ENCODE measurements around the gene RAPGEF2. TPM values are rescaled to one million over a fixed set of nuclear protein-coding genes. Genes with fewer than 3 reads are reported as not detected.

The RAPGEF2 gene
- total and polyA plus RNA-seq, 2 donors from 2014 or later, result 6.9 to 50.6 TPM

GRCh38 chr4:159175989-159176375, 73.1 kb downstream of the RAPGEF2 start:
- intact Hi-C loops (cut with DNase I), result loop anchor here (10.0 kb wide), 1 partner anchor 321 kb away; no protein-coding TSS in a partner anchor
- Histone ChIP-seq H3K9ac (ENCODE audit: low read length in 3 of 3) (peak overlapping the region in 1 of 3 donors; percentile 17), H3K4me3 (ENCODE audit: low read length in 3 of 3) (peak overlapping the region in 2 of 3 donors; percentile 24 to 34), H3K36me3 (ENCODE audit: control insufficient read depth in 2 of 3, insufficient read depth in 3 of 3, low read length in 3 of 3) (no peaks in the 10 kb centered on the region), H3K27me3 (ENCODE audit: control insufficient read depth, insufficient read depth, low read length) (no peaks in the 10 kb centered on the region), H3K9me3 (ENCODE audit: control insufficient read depth in 2 of 3, insufficient read depth in 1 of 3, low read length in 3 of 3) (no peaks in the 10 kb centered on the region), H3K4me1 (ENCODE audit: control insufficient read depth in 2 of 3, insufficient read depth in 2 of 3, low read depth in 1 of 3, low read length in 3 of 3) (peaks cover 0 to 16% (median 11%) of the 10 kb centered on the region in 3 donors), H3K27ac (ENCODE audit: low read depth in 2 of 2, low read length in 2 of 2) (no peak overlapping the region)
- no peak for TF ChIP-seq CTCF (IDR thresholded peaks at IDR 0.05; ENCODE audit: borderline replicate concordance, extremely low read depth, insufficient read depth)
- FAIRE-seq, result no peak
- DNase-seq, result no peak

- DNase-seq (no peak), FAIRE-seq (no peak)
- Histone ChIP-seq H3K9ac (ENCODE audit: low read length in 3 of 3) (no peak overlapping the region), H3K36me3 (ENCODE audit: control insufficient read depth in 2 of 3, insufficient read depth in 3 of 3, low read length in 3 of 3) (no peaks in the 10 kb centered on the region), H3K9me3 (ENCODE audit: control insufficient read depth in 2 of 3, insufficient read depth in 1 of 3, low read length in 3 of 3) (no peaks in the 10 kb centered on the region), H3K4me3 (ENCODE audit: low read length in 3 of 3) (no peak overlapping the region), H3K27me3 (ENCODE audit: control insufficient read depth, insufficient read depth, low read length) (no peaks in the 10 kb centered on the region), H3K4me1 (ENCODE audit: control insufficient read depth in 2 of 3, insufficient read depth in 2 of 3, low read depth in 1 of 3, low read length in 3 of 3) (peaks cover 0 to 12% (median 11%) of the 10 kb centered on the region in 3 donors), H3K27ac (ENCODE audit: low read depth in 2 of 2, low read length in 2 of 2) (no peak overlapping the region)
- TF ChIP-seq CTCF (IDR thresholded peaks at IDR 0.05; ENCODE audit: borderline replicate concordance, extremely low read depth, insufficient read depth), result no peak
- intact Hi-C loops (cut with DNase I), result loop anchor here (10.0 kb wide), 1 partner anchor 323 kb away; no protein-coding TSS in a partner anchor
Measured at GRCh38 chr4:159177265-159178150, 74.6 kb downstream of the RAPGEF2 start.

GRCh38 chr4:159178151-159178546, 75.3 kb downstream of the RAPGEF2 start:
- H3K9me3 ChIP-seq (ENCODE audit: control insufficient read depth in 2 of 3, insufficient read depth in 1 of 3, low read length in 3 of 3), result no peaks in the 10 kb centered on the region
- DNase-seq (no peak), FAIRE-seq (no peak)
- H3K27me3 ChIP-seq (ENCODE audit: control insufficient read depth, insufficient read depth, low read length), result no peaks in the 10 kb centered on the region
- no peak overlapping the region for H3K9ac ChIP-seq (ENCODE audit: low read length in 3 of 3)
- intact Hi-C loops (cut with DNase I), result loop anchor here (10.0 kb wide), 1 partner anchor 323 kb away; no protein-coding TSS in a partner anchor
- no peak for TF ChIP-seq CTCF (IDR thresholded peaks at IDR 0.05; ENCODE audit: borderline replicate concordance, extremely low read depth, insufficient read depth)
- no peak overlapping the region for H3K27ac ChIP-seq (ENCODE audit: low read depth in 2 of 2, low read length in 2 of 2)
- peaks cover 0 to 12% (median 11%) of the 10 kb centered on the region in 3 donors for H3K4me1 ChIP-seq (ENCODE audit: control insufficient read depth in 2 of 3, insufficient read depth in 2 of 3, low read depth in 1 of 3, low read length in 3 of 3)
- no peaks in the 10 kb centered on the region for H3K36me3 ChIP-seq (ENCODE audit: control insufficient read depth in 2 of 3, insufficient read depth in 3 of 3, low read length in 3 of 3)
- H3K4me3 ChIP-seq (ENCODE audit: low read length in 3 of 3), result no peak overlapping the region

Measured in kidney (tissue), 14 donors.